ENCODE measurements around the gene TMPRSS13. TPM values are rescaled to one million over a fixed set of nuclear protein-coding genes. Genes with fewer than 3 reads are reported as not detected.

The TMPRSS13 gene
- total RNA-seq, 1 donor from 2014 or later, result not detected

GRCh38 chr11:117881217-117881616 lies 48.0 kb downstream of the TMPRSS13 start:
- no peaks in the 10 kb centered on the region for H3K9me3 Mint-ChIP-seq (ENCODE audit: unreplicated experiment)
- no peak overlapping the region for H3K27ac Mint-ChIP-seq (ENCODE audit: unreplicated experiment)
- H3K27me3 Mint-ChIP-seq (ENCODE audit: unreplicated experiment), result peaks cover 65% of the 10 kb centered on the region
- H3K4me1 Mint-ChIP-seq (ENCODE audit: unreplicated experiment), result peaks cover 4% of the 10 kb centered on the region
- no peak for TF ChIP-seq CTCF (IDR thresholded peaks at IDR 0.05)
- no peaks in the 10 kb centered on the region for H3K36me3 Mint-ChIP-seq (ENCODE audit: unreplicated experiment)
- H3K4me3 Mint-ChIP-seq (ENCODE audit: unreplicated experiment), result no peak overlapping the region
- DNase-seq (ENCODE audit: extremely low spot score, unreplicated experiment), result peak; percentile 48

GRCh38 chr11:117879516-117880480 lies 49.4 kb downstream of the TMPRSS13 start:
- no peak overlapping the region for H3K27ac Mint-ChIP-seq (ENCODE audit: unreplicated experiment)

GRCh38 chr11:117878939-117879475 lies 50.2 kb downstream of the TMPRSS13 start:
- H3K4me1 Mint-ChIP-seq (ENCODE audit: unreplicated experiment), result peaks cover 12% of the 10 kb centered on the region
- H3K27me3 Mint-ChIP-seq (ENCODE audit: unreplicated experiment), result peaks cover 78% of the 10 kb centered on the region

More at GRCh38 chr11:117879516-117880480, 49.4 kb downstream of the TMPRSS13 start:
- DNase-seq (ENCODE audit: extremely low spot score, unreplicated experiment), result peak; percentile 65
- Mint-ChIP-seq H3K4me3 (ENCODE audit: unreplicated experiment) (no peak overlapping the region), H3K9me3 (ENCODE audit: unreplicated experiment) (no peaks in the 10 kb centered on the region), H3K27me3 (ENCODE audit: unreplicated experiment) (peaks cover 75% of the 10 kb centered on the region), H3K4me1 (ENCODE audit: unreplicated experiment) (peaks cover 12% of the 10 kb centered on the region), H3K36me3 (ENCODE audit: unreplicated experiment) (no peaks in the 10 kb centered on the region)
- TF ChIP-seq CTCF (IDR thresholded peaks at IDR 0.05), result no peak

GRCh38 chr11:117878314-117878938 lies 50.8 kb downstream of the TMPRSS13 start:
- peak; percentile 57 for DNase-seq (ENCODE audit: extremely low spot score, unreplicated experiment)
- H3K4me3 Mint-ChIP-seq (ENCODE audit: unreplicated experiment), result no peak overlapping the region
- peaks cover 12% of the 10 kb centered on the region for H3K4me1 Mint-ChIP-seq (ENCODE audit: unreplicated experiment)
- no peaks in the 10 kb centered on the region for H3K36me3 Mint-ChIP-seq (ENCODE audit: unreplicated experiment)
- H3K9me3 Mint-ChIP-seq (ENCODE audit: unreplicated experiment), result no peaks in the 10 kb centered on the region
- no peak overlapping the region for H3K27ac Mint-ChIP-seq (ENCODE audit: unreplicated experiment)
- TF ChIP-seq CTCF (IDR thresholded peaks at IDR 0.05), result no peak
- peaks cover 81% of the 10 kb centered on the region for H3K27me3 Mint-ChIP-seq (ENCODE audit: unreplicated experiment)

More at GRCh38 chr11:117878939-117879475, 50.2 kb downstream of the TMPRSS13 start:
- no peak overlapping the region for H3K4me3 Mint-ChIP-seq (ENCODE audit: unreplicated experiment)
- DNase-seq (ENCODE audit: extremely low spot score, unreplicated experiment), result peak; percentile 48
- no peaks in the 10 kb centered on the region for H3K36me3 Mint-ChIP-seq (ENCODE audit: unreplicated experiment)
- H3K27ac Mint-ChIP-seq (ENCODE audit: unreplicated experiment), result no peak overlapping the region
- no peak for TF ChIP-seq CTCF (IDR thresholded peaks at IDR 0.05)
- H3K9me3 Mint-ChIP-seq (ENCODE audit: unreplicated experiment), result no peaks in the 10 kb centered on the region

All from osteocyte (in vitro differentiated cells).